Loucy (cell line): ENCODE results near the gene AKT1S1.

Source experiments
- EZH2phosphoT487 ChIP-seq: fragments of 200-600 bp; IDR thresholded peaks from 2 replicates; pipeline ENCODE4 v1.6.1; 2018; ENCODE audit warnings: antibody characterized with exemption, mild to moderate bottlenecking, moderate library complexity, borderline replicate concordance
- TF ChIP-seq, protein P1 (sequence below): fragments of 200-600 bp; sonication (generic); conservative IDR thresholded peaks from 2 replicates; pipeline ENCODE4 v1.5.1; 2014; ENCODE audit warnings: mild to moderate bottlenecking, antibody characterized with exemption, low read length

DNA sequence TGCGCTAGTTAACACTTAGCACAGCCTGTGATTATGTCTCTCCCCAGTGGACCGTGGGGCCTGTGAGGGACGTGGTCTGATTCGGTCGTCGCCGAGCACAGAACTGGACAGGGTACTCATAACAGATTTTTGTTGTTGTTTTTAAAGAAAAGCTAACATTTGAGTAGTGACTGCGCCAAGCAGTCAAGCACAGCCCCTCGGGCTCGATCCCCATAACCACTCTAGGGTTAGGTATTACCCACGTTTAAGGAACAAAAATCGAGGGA lies 27.0 kb downstream of the AKT1S1 start:
- TF ChIP-seq, protein P1, sequence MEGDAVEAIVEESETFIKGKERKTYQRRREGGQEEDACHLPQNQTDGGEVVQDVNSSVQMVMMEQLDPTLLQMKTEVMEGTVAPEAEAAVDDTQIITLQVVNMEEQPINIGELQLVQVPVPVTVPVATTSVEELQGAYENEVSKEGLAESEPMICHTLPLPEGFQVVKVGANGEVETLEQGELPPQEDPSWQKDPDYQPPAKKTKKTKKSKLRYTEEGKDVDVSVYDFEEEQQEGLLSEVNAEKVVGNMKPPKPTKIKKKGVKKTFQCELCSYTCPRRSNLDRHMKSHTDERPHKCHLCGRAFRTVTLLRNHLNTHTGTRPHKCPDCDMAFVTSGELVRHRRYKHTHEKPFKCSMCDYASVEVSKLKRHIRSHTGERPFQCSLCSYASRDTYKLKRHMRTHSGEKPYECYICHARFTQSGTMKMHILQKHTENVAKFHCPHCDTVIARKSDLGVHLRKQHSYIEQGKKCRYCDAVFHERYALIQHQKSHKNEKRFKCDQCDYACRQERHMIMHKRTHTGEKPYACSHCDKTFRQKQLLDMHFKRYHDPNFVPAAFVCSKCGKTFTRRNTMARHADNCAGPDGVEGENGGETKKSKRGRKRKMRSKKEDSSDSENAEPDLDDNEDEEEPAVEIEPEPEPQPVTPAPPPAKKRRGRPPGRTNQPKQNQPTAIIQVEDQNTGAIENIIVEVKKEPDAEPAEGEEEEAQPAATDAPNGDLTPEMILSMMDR: no peak
- no peak for TF ChIP-seq EZH2phosphoT487
